Activated naive CD4-positive, alpha-beta T cell treated with anti-CD3 and anti-CD28 coated beads, Interleukin-2, amount 10 ng/mL, durations not matched to agents 7 days and 5 days (primary cell): ENCODE data around the gene EXOC1.
A peak's percentile ranks its signal among the peaks of the same experiment; 100 is the strongest.

Experiments
- CTCF ChIA-PET: fragments of 350-600 bp; sonication (Branson Sonifier 250); formaldehyde crosslinking; loops from one replicate; lab custom pipeline; 2021; ENCODE audit warnings: antibody characterized with exemption; lab: Charles Lee
- DNase-seq: peaks from one replicate; pipeline ENCODE4 v3.0.0-alpha.2; 2020
- H3K27ac Mint-ChIP-seq: one replicate; pipeline ENCODE4 v1.8.0; 2021; ENCODE audit warnings: mild to moderate bottlenecking, moderate library complexity, mixed read lengths
- H3K27me3 Mint-ChIP-seq: one replicate; pipeline ENCODE4 v1.8.0; 2021; ENCODE audit warnings: mild to moderate bottlenecking, mixed read lengths
- H3K36me3 Mint-ChIP-seq: one replicate; pipeline ENCODE4 v1.8.0; 2021; ENCODE audit warnings: mixed read lengths
- H3K4me1 Mint-ChIP-seq: one replicate; pipeline ENCODE4 v1.8.0; 2021; ENCODE audit warnings: mixed read lengths
- H3K4me3 Mint-ChIP-seq: one replicate; pipeline ENCODE4 v1.8.0; 2021; ENCODE audit warnings: mild to moderate bottlenecking, moderate library complexity, mixed read lengths
- H3K9me3 Mint-ChIP-seq: one replicate; pipeline ENCODE4 v1.8.0; 2021; ENCODE audit warnings: mixed read lengths

EXOC1 gene

DNA sequence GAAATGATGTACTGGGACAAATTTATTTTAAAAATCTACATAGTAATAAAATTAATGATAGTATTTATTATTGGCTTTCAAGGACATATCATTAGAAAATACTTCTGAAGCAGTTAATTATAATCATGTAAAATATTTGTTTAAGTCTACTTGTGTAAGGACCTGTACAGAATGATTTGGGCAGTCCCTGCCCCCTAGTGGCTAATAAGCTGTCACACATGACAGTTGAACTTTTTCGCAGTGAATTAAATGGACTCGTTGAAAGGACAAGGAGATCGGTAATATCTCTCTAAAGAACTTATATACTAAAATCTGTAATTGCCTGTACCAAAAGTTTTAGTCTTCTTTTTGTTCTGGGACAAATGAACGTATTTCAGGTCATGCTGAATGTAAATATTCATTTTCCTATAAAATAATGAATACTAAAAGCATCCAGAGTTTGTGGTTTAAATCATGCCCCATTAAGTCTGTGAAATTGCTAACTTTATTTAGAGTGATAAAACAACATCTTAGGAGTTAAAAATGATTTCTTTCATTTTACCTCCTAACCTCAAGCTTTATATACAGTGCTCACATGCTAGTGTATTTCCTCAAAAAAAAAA, 13.6 kb downstream of the EXOC1 start:
- Mint-ChIP-seq H3K4me1 (peaks cover 4% of the 10 kb centered on the region), H3K27ac (no peak overlapping the region)

DNA sequence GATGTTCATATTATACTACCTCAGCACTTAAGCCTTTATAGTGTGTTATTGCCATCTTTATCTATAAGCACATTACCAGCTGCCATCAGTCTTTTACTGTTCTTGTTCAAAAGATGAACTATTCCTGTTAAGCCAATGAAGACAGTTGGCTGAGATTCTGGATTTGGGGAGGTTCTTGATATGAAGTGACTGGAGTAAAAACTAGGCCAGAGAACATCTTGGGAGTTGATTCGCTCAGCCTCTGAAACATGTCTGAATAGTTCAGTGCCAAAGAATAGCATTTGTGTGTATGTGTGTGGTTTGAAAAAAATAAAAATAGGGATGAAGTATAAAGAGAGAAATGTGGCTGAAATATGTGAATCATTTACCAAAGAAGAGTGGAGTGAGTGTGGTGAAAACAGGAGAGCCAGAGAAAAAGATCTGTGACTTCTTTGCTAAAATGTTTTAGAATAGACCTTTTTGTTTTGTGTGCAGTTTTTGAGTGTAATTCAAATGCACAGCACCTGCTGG, 15.2 kb downstream of the EXOC1 start:
- H3K27me3 Mint-ChIP-seq, result no peaks in the 10 kb centered on the region
- DNase-seq, result no peak
- H3K4me3 Mint-ChIP-seq, result no peak overlapping the region
- peaks cover 4% of the 10 kb centered on the region for H3K4me1 Mint-ChIP-seq
- H3K27ac Mint-ChIP-seq, result no peak overlapping the region
- H3K9me3 Mint-ChIP-seq, result no peaks in the 10 kb centered on the region
- peaks cover 31% of the 10 kb centered on the region for H3K36me3 Mint-ChIP-seq
- CTCF ChIA-PET, result no interaction called here

More for the DNA sequence above, 13.6 kb downstream of the EXOC1 start:
- CTCF ChIA-PET, result interaction anchor here (0.9 to 2.1 kb wide), 10 partner anchors 10 to 530 kb away, joined by 3 to 10 read pairs (median 4); partner anchors contain the start of genes EXOC1 and SRD5A3
- Mint-ChIP-seq H3K27me3 (no peaks in the 10 kb centered on the region), H3K4me3 (no peak overlapping the region), H3K36me3 (peaks cover 26% of the 10 kb centered on the region), H3K9me3 (no peaks in the 10 kb centered on the region)
- DNase-seq, result peak; percentile 22

GRCh38 chr4:55871299-55871800, 17.9 kb downstream of the EXOC1 start:
- DNase-seq, result no peak
- H3K9me3 Mint-ChIP-seq, result no peaks in the 10 kb centered on the region
- H3K36me3 Mint-ChIP-seq, result peaks cover 32% of the 10 kb centered on the region
- H3K4me1 Mint-ChIP-seq, result peaks cover 4% of the 10 kb centered on the region
- H3K4me3 Mint-ChIP-seq, result no peak overlapping the region
- no peaks in the 10 kb centered on the region for H3K27me3 Mint-ChIP-seq
- CTCF ChIA-PET, result no interaction called here
- no peak overlapping the region for H3K27ac Mint-ChIP-seq

- no peak for DNase-seq
- no peak overlapping the region for H3K27ac Mint-ChIP-seq
- H3K9me3 Mint-ChIP-seq, result no peaks in the 10 kb centered on the region
- peaks cover 38% of the 10 kb centered on the region for H3K36me3 Mint-ChIP-seq
- H3K4me1 Mint-ChIP-seq, result no peaks in the 10 kb centered on the region
- H3K4me3 Mint-ChIP-seq, result no peak overlapping the region
- CTCF ChIA-PET, result no interaction called here
- H3K27me3 Mint-ChIP-seq, result no peaks in the 10 kb centered on the region
Observed at GRCh38 chr4:55874831-55875230, 21.4 kb downstream of the EXOC1 start.

DNA sequence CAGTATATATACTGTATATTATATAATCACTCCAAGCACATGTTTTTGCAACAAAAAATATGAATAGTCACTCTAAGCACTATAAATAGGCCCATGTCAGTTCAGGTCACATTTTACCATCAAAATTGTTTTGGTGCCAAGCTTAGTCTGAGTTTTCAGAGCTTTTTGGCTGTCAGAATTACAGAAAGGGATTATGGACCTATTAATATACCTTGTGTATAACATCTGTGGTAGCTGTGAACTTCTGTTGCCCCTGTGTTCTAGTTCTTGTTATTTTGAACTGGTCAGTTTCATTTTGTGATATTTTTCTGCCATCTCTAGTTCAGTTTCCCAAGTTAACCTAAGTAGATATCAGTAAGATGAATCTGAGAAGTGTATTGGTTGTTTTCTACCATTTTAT, 22.9 kb downstream of the EXOC1 start:
- Mint-ChIP-seq H3K4me1 (no peaks in the 10 kb centered on the region), H3K27me3 (no peaks in the 10 kb centered on the region), H3K36me3 (peaks cover 35% of the 10 kb centered on the region), H3K27ac (no peak overlapping the region), H3K4me3 (no peak overlapping the region), H3K9me3 (no peaks in the 10 kb centered on the region)
- CTCF ChIA-PET, result interaction anchor here (2.0 kb wide), 1 partner anchor 11 kb away, joined by 6 read pairs; no protein-coding TSS in a partner anchor
- DNase-seq, result no peak

- Mint-ChIP-seq H3K36me3 (peaks cover 34% of the 10 kb centered on the region), H3K27ac (no peak overlapping the region)
- no peak for DNase-seq
Observed at GRCh38 chr4:55879224-55879623, 25.8 kb downstream of the EXOC1 start.

DNA sequence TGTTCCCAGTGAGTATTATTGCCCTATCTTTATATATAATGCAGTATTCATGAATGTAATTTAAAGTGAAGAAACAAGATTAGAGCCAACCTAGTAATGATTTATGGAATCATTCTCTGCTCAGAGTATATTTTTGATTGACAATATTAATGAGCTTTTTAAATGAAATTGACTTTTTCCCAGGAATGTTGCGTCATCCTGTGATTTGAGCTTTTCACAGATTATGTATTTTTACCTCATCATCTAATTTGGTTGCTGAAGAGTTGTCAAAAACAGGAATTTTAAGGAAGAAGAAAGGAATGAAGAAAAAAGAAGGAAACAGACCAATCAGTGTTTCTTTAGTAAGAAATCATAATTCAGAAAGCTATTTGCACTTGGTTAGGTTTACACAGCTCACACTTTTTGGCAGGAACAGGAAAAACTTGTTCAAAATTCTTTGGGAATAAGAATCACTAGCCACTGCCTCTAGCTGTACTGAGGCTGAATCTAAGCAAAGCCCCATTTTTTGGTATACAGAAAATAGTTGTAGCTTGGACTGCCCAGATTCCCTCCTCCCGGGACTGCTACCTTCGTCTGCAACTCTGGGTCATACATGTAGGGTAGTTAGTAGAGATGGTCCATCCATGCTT, 27.3 kb downstream of the EXOC1 start:
- Mint-ChIP-seq H3K27ac (no peak overlapping the region), H3K27me3 (no peaks in the 10 kb centered on the region), H3K36me3 (peaks cover 35% of the 10 kb centered on the region), H3K4me1 (no peaks in the 10 kb centered on the region), H3K9me3 (no peaks in the 10 kb centered on the region), H3K4me3 (no peak overlapping the region)
- DNase-seq, result no peak
- CTCF ChIA-PET, result no interaction called here

More at GRCh38 chr4:55879224-55879623, 25.8 kb downstream of the EXOC1 start:
- Mint-ChIP-seq H3K9me3 (no peaks in the 10 kb centered on the region), H3K4me3 (no peak overlapping the region), H3K27me3 (no peaks in the 10 kb centered on the region), H3K4me1 (no peaks in the 10 kb centered on the region)
- CTCF ChIA-PET, result interaction anchor here (1.5 kb wide), 1 partner anchor 12 kb away, joined by 3 read pairs; no protein-coding TSS in a partner anchor

DNA sequence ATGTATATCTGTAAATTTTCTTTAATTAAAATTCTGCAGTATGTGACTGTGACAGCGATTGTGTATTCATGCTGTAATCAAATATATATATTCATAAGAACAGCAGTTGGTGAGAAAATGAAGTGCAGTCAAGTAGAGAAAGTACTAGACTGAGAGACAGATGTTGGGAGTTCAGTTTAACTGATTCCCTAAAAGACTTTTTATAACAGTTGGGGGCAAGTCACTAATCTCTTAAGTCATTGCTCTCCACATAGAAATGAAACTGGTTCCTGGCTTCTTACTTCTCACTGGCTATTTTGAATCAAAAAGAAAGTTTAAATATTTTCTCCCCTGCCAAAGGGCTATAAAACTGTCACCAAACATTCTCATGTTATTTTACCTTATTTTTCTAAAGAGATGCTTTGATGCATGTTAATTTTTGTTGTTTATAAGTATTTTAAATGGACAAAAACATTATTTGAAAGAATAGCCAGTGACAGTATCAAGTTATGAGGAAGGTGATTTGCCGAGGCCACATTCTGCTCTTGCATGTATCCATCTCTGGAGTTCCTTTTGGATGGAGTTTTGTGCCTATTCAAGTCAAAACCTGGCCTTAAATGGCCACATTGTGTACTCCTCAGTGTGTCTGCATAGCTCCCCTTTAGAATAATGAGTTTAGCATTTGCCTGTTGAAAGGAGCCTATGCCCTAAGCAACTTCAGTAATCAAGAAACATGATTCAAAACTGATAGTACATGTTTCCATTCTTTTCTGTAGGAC, 30.8 kb downstream of the EXOC1 start:
- H3K4me3 Mint-ChIP-seq, result no peak overlapping the region
- no peaks in the 10 kb centered on the region for H3K27me3 Mint-ChIP-seq
- peaks cover 23% of the 10 kb centered on the region for H3K36me3 Mint-ChIP-seq
- no peaks in the 10 kb centered on the region for H3K9me3 Mint-ChIP-seq
- CTCF ChIA-PET, result no interaction called here
- H3K4me1 Mint-ChIP-seq, result peaks cover 4% of the 10 kb centered on the region
- no peak overlapping the region for H3K27ac Mint-ChIP-seq
- DNase-seq, result no peak

DNA sequence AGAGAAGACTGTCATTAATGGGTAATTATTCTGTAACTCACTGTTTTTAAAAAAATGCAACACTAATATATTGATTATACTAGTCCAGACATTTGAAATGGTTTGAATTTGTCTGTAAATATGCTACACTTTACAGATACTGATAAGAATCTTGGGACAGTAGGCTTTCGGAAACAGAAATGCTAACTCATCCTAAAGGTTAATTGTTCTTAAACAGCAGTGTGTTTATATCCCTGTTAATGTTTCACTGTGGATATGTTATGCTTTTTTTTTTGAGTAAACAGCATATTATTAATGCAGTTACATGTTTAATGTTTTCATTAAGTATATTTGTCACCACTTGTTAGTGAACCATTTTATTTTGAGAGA, 31.4 kb downstream of the EXOC1 start:
- peaks cover 24% of the 10 kb centered on the region for H3K36me3 Mint-ChIP-seq
- DNase-seq, result no peak
- H3K4me3 Mint-ChIP-seq, result no peak overlapping the region
- H3K4me1 Mint-ChIP-seq, result peaks cover 4% of the 10 kb centered on the region
- no peak overlapping the region for H3K27ac Mint-ChIP-seq
- H3K27me3 Mint-ChIP-seq, result no peaks in the 10 kb centered on the region
- CTCF ChIA-PET, result no interaction called here
- no peaks in the 10 kb centered on the region for H3K9me3 Mint-ChIP-seq

GRCh38 chr4:55887594-55887993, 34.1 kb downstream of the EXOC1 start:
- H3K27ac Mint-ChIP-seq, result no peak overlapping the region
- no peaks in the 10 kb centered on the region for H3K9me3 Mint-ChIP-seq
- CTCF ChIA-PET, result interaction anchor here (1.3 kb wide), 1 partner anchor 21 kb away, joined by 10 read pairs; no protein-coding TSS in a partner anchor

GRCh38 chr4:55892156-55892555, 38.7 kb downstream of the EXOC1 start:
- CTCF ChIA-PET, result no interaction called here
- no peaks in the 10 kb centered on the region for H3K27me3 Mint-ChIP-seq
- peaks cover 13% of the 10 kb centered on the region for H3K4me1 Mint-ChIP-seq
- DNase-seq, result no peak
- H3K4me3 Mint-ChIP-seq, result no peak overlapping the region
- H3K9me3 Mint-ChIP-seq, result no peaks in the 10 kb centered on the region
- H3K36me3 Mint-ChIP-seq, result peaks cover 48% of the 10 kb centered on the region
- H3K27ac Mint-ChIP-seq, result peak overlapping the region; percentile 19

More at GRCh38 chr4:55887594-55887993, 34.1 kb downstream of the EXOC1 start:
- peaks cover 13% of the 10 kb centered on the region for H3K4me1 Mint-ChIP-seq
- no peak overlapping the region for H3K4me3 Mint-ChIP-seq
- DNase-seq, result no peak
- no peaks in the 10 kb centered on the region for H3K27me3 Mint-ChIP-seq
- H3K36me3 Mint-ChIP-seq, result peaks cover 30% of the 10 kb centered on the region

DNA sequence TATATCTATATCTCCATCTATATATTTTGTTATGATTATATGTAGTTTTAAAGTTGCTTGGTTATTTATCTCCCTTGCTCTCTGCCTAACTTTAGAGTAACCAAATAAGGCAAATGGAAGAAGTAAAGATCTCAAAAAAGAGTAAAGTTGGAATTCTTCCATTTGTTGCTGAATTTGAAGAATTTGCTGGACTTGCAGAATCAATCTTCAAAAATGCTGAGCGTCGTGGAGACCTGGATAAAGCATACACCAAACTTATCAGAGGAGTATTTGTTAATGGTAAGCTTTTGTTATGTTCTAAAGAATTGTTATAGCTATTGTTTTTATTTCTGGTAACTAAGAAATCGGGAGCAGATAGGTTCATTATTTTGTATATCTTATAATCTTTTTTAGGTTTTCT, 43.2 kb downstream of the EXOC1 start:
- peaks cover 9% of the 10 kb centered on the region for H3K4me1 Mint-ChIP-seq
- no peak for DNase-seq
- CTCF ChIA-PET, result no interaction called here
- no peaks in the 10 kb centered on the region for H3K9me3 Mint-ChIP-seq
- no peak overlapping the region for H3K27ac Mint-ChIP-seq
- no peaks in the 10 kb centered on the region for H3K27me3 Mint-ChIP-seq
- no peak overlapping the region for H3K4me3 Mint-ChIP-seq
- peaks cover 40% of the 10 kb centered on the region for H3K36me3 Mint-ChIP-seq

DNA sequence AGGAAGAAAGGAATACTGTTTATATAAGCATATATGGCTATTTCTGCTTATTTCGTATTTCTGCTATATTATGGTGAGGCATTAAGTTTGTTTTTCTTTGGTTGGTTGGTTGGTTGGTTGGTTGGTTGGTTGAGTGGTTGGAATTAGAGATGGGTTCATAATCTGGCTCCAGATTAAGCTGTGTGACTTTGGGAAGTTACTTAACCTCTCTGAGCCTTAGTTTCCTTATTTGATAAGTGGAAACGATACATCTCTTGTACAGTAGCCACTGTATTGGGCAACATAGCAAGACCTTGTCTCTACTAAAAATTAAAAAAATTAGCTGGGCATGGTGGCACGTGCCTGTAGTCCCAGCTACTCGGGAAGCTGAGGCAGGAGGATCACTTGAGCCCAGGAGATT, 49.2 kb downstream of the EXOC1 start:
- Mint-ChIP-seq H3K36me3 (peaks cover 32% of the 10 kb centered on the region), H3K27ac (no peak overlapping the region), H3K4me3 (no peak overlapping the region), H3K27me3 (no peaks in the 10 kb centered on the region), H3K9me3 (no peaks in the 10 kb centered on the region), H3K4me1 (peaks cover 14% of the 10 kb centered on the region)
- CTCF ChIA-PET, result no interaction called here
- no peak for DNase-seq

GRCh38 chr4:55903577-55903976, 50.1 kb downstream of the EXOC1 start:
- no peak overlapping the region for H3K27ac Mint-ChIP-seq
- peaks cover 15% of the 10 kb centered on the region for H3K4me1 Mint-ChIP-seq
- no peaks in the 10 kb centered on the region for H3K27me3 Mint-ChIP-seq
- CTCF ChIA-PET, result no interaction called here
- H3K36me3 Mint-ChIP-seq, result peaks cover 32% of the 10 kb centered on the region
- no peaks in the 10 kb centered on the region for H3K9me3 Mint-ChIP-seq
- no peak overlapping the region for H3K4me3 Mint-ChIP-seq
- DNase-seq, result no peak
